ENCODE data around the gene PSMD6.
A peak's percentile ranks its signal among the peaks of the same experiment; 100 is the strongest.

Gene PSMD6

DNA sequence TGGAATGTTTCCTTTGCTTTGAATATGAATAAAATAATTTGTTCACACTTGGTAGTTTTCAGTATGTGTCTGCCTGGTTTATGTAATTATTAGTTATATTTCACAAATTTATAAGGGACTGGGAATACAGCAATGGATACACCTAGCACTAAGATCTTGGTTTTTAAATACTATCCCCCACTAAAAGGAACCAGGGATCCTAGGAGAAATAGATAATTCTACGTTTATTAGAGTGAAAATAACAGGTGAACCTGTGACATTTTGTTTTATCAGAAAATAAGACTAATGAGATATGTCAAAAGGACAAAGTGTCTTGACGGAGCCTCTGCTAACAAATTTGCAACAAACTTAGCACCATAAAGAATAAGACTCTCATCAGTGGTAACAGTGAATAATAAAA lies 3.4 kb downstream of the PSMD6 start:
- no peak overlapping the region for H3K27ac ChIP-seq
- CTCF ChIA-PET = no interaction called here
- TF ChIP-seq, protein P1, sequence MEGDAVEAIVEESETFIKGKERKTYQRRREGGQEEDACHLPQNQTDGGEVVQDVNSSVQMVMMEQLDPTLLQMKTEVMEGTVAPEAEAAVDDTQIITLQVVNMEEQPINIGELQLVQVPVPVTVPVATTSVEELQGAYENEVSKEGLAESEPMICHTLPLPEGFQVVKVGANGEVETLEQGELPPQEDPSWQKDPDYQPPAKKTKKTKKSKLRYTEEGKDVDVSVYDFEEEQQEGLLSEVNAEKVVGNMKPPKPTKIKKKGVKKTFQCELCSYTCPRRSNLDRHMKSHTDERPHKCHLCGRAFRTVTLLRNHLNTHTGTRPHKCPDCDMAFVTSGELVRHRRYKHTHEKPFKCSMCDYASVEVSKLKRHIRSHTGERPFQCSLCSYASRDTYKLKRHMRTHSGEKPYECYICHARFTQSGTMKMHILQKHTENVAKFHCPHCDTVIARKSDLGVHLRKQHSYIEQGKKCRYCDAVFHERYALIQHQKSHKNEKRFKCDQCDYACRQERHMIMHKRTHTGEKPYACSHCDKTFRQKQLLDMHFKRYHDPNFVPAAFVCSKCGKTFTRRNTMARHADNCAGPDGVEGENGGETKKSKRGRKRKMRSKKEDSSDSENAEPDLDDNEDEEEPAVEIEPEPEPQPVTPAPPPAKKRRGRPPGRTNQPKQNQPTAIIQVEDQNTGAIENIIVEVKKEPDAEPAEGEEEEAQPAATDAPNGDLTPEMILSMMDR (conservative IDR thresholded peaks at IDR 0.05; ENCODE audit: low read depth) = no peak
- no peak for DNase-seq (ENCODE audit: low spot score)
- POLR2A ChIA-PET (ENCODE audit: low non-redundant PET) = no interaction called here

DNA sequence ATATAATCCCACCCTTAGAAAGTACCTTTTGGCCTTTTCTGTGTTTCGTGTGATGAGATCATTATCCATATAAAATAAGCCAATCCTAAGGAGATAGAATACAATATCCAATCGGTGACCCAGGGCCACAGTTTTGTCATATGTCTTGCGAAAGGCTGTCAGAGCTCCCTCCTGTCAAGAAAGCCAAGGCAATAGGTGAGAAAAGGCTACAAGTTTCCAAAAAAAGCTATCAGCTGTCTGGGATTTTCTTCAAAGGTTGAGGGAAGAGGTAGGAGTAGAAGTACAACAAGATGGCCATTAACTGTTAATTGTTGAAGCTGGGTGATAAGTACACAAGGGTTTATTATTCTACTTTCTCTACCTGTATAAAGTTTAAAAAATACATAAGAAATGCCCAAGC lies 4.0 kb downstream of the PSMD6 start:
- CTCF ChIA-PET = no interaction called here
- POLR2A ChIA-PET (ENCODE audit: low non-redundant PET) = no interaction called here
- TF ChIP-seq, protein P1 (conservative IDR thresholded peaks at IDR 0.05; ENCODE audit: low read depth) = no peak

DNA sequence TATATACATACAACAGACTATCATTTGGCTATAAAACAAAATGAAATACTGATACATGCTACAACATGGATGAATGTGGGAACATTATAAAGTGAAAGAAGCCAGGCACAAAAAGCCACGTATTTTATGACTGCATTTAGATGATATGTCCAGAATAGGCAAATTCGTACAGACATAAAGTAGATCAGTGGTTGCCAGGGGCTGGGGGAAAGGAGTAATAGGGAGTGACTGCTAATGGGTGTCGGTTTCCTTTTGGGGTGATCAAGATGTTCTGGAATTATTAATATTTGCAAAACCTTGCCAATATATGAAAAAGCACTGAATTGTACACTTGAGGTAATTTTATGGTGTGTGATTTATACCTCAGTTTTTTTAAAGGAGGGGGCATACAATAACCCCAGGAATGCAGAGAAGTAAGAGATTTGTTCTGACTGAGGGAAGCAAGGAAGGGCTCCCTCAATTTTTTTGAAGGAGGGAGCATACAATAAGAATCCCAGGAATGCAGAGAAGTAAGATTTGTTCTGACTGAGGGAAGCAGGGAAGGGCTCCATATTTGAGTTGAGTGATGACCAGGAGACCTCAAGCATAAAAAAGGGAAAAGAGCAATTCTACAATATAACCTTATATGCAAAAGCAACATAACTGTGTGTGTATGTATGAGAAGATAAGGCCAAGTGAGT lies 6.2 kb downstream of the PSMD6 start:
- DNase-seq (ENCODE audit: low spot score) = no peak
- CTCF ChIA-PET = interaction anchor here (1.2 kb wide), 1 partner anchor 55 kb away, joined by 4 read pairs; no protein-coding TSS in a partner anchor
- POLR2A ChIA-PET (ENCODE audit: low non-redundant PET) = no interaction called here
- no peak overlapping the region for H3K27ac ChIP-seq
- TF ChIP-seq, protein P1 (conservative IDR thresholded peaks at IDR 0.05; ENCODE audit: low read depth) = no peak

More for the DNA sequence above, 4.0 kb downstream of the PSMD6 start:
- H3K27ac ChIP-seq = no peak overlapping the region
- no peak for DNase-seq (ENCODE audit: low spot score)

DNA sequence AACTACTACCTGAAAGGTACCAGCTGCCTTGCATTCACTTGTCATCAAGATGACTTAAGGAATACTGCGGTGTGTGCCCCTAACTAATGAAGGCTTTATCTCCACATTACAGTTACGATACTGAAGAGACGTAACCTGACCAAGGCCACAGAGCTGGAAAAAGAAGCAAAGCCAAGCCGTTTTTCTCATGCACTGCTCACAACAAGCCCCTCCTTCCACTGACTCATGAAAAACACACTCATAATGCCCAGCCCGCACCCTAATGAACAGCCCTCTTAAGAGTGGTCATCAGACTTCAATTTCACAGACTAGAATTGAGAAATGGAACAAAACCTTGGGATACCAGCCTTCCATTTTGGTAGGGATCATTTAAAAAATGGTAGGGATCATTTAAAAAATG lies 11.6 kb downstream of the PSMD6 start:
- CTCF ChIA-PET = no interaction called here

DNA sequence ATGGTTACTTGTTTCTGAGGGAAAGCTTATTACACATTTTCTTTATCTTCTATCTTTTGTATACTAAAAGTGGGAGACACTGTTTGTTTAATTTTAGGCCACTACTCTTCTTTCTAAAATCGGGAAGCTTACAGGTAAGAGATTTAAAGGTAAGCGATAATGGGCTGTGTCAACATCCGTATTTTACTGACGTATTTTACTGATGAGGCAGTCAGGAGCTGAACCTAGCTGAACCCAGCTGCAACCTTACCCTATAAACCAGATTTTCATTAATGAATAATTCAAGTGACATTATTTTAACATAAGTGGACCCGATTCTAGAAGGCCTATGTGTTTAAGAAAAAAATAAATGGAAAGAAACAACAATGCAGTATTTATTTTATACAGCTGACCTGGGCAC lies 13.1 kb downstream of the PSMD6 start:
- TF ChIP-seq, protein P1 (conservative IDR thresholded peaks at IDR 0.05; ENCODE audit: low read depth) = no peak
- ChIA-PET POLR2A (ENCODE audit: low non-redundant PET) (no interaction called here), CTCF (interaction anchor here (0.5 to 1.1 kb wide), 2 partner anchors 16 to 408 kb away, joined by 3 read pairs; no protein-coding TSS in a partner anchor)
- no peak for DNase-seq (ENCODE audit: low spot score)
- no peak overlapping the region for H3K27ac ChIP-seq

More for the DNA sequence above, 11.6 kb downstream of the PSMD6 start:
- POLR2A ChIA-PET (ENCODE audit: low non-redundant PET) = no interaction called here
- H3K27ac ChIP-seq = no peak overlapping the region
- peak; percentile 27 for DNase-seq (ENCODE audit: low spot score)
- TF ChIP-seq, protein P1 (conservative IDR thresholded peaks at IDR 0.05; ENCODE audit: low read depth) = no peak

DNA sequence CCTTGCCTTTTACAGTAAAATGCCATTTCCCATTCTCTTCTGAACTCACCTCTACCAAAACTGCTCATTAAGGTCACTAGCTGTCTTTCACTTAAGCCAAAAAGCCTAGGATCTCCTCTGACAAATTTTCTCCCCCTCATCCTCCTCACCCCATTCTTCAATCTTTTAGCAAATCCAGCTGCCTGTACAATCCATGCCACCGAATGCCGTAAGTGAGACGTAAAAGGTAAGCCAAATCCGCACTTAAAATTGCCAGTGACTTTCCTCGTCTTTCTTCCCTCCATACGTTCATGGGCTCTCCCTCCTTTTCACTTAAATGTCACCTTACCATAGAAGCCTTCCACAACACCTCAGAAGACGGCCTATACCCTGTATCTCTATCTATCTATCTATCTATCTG lies 13.8 kb downstream of the PSMD6 start:
- H3K27ac ChIP-seq = no peak overlapping the region
- POLR2A ChIA-PET (ENCODE audit: low non-redundant PET) = no interaction called here
- TF ChIP-seq, protein P1 (conservative IDR thresholded peaks at IDR 0.05; ENCODE audit: low read depth) = no peak
- CTCF ChIA-PET = interaction anchor here (1.1 kb wide), 1 partner anchor 15 kb away, joined by 3 read pairs; no protein-coding TSS in a partner anchor
- DNase-seq (ENCODE audit: low spot score) = no peak

Data from RWPE1 (cell line).